GM18873 (cell line): ENCODE data around the gene PATJ.
A peak's percentile ranks its signal among the peaks of the same experiment; 100 is the strongest.
"Not testable (repeated sequence)": the region's sequence is repeated elsewhere in the genome, so short reads cannot be mapped to it uniquely, and the experiment has no call there.

ENCODE experiments used
- ATAC-seq: cut with Tn5 transposase; IDR thresholded peaks from one replicate; pipeline ENCODE4 v1.9.1; 2021; ENCODE audit warnings: mild to moderate bottlenecking, moderate library complexity, moderate number of reproducible peaks; ENCODE audit not compliant: unreplicated experiment, low FRiP score

The PATJ gene, protein sequence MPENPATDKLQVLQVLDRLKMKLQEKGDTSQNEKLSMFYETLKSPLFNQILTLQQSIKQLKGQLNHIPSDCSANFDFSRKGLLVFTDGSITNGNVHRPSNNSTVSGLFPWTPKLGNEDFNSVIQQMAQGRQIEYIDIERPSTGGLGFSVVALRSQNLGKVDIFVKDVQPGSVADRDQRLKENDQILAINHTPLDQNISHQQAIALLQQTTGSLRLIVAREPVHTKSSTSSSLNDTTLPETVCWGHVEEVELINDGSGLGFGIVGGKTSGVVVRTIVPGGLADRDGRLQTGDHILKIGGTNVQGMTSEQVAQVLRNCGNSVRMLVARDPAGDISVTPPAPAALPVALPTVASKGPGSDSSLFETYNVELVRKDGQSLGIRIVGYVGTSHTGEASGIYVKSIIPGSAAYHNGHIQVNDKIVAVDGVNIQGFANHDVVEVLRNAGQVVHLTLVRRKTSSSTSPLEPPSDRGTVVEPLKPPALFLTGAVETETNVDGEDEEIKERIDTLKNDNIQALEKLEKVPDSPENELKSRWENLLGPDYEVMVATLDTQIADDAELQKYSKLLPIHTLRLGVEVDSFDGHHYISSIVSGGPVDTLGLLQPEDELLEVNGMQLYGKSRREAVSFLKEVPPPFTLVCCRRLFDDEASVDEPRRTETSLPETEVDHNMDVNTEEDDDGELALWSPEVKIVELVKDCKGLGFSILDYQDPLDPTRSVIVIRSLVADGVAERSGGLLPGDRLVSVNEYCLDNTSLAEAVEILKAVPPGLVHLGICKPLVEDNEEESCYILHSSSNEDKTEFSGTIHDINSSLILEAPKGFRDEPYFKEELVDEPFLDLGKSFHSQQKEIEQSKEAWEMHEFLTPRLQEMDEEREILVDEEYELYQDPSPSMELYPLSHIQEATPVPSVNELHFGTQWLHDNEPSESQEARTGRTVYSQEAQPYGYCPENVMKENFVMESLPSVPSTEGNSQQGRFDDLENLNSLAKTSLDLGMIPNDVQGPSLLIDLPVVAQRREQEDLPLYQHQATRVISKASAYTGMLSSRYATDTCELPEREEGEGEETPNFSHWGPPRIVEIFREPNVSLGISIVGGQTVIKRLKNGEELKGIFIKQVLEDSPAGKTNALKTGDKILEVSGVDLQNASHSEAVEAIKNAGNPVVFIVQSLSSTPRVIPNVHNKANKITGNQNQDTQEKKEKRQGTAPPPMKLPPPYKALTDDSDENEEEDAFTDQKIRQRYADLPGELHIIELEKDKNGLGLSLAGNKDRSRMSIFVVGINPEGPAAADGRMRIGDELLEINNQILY (N-terminal part only)

DNA sequence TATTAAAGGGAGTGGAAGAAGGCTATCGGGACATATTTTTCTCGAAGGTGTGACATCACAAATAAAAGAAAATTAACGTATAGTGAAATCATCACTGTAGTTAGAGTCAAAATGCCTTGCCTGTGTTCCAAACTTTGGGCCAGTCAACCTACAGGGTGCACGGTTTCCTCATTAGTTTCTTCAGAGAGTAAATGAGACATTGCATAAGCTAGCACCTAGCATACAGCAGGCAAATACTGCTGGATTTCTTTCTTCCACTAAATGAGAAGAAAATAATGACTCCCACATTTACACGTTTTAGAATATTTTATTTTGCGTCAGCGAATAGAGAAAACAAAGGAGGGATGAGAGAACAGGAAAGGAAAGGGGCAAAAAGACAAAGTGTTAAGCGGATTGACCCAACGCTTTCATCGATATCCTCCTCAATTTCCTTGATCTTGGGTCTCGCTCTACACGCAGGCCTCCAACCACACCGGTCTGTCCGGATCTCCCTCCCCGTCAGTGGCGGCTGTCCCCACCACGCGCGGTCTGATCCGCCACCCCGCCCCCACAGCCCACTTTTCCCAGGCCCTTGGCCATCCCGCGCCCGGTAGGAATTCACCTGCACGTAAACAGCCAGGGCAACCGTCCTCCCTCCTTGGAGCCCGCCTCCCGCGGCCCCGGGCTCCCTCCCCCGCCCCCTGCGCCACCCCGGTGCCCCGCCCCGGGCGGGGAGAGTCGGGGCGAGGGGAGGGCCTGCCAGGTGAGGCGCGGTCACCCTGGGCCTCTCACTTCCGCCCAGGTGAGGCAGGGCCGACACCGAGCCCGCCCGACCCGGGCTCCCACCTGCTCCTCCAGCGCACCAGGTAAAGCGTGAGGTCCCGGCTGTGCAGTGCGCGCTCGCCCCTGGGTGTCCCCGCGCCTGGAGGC, at the start of gene PATJ:
Gene PATJ (plus strand): TSS at position 770 of the 909 bp plus-strand sequence. CDS start 20,413 bp downstream, outside the sequence.
- peak; percentile 59 for ATAC-seq

DNA sequence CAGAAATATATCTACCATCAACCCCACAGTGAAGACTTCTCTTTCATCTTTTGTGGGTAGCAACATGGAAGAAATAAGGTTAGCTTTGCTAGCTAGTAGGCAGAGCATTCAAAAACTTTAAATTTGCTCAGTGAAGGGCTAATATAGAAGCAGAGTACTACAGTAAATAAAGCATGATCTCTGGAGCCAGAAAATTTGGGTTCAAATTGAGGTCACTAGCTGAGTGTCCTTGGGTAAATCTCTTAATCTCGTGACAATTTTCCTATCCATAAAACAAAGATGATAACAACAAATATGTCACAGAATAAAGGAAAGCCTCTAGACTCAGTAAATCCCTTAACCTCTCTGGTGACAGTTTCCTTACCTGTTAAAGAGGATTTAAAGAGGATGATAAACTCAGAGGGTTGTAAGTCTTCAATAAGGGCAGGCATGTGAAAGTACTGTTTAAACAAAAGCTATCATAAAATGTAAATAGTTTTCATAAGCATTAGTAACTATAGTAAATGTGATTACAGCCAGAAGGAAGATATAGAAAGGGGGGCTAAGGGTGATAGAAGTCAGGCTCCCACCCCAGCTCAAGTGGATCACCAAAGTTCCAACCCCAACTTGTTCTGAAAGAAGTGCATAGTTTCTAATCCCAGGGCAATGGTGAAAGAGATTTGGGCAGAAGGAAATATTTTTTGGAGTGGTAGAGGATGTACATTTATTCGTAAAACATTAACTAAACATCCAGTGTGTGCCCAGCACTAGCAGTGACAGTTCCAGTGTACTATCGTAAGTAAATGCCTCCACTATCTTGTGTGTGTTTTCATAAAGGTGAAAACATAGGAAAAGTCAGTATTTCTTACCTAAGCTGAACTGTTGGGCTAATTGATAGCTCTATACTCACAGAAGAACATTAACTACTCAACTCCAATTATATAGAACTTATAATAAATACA, 42.1 kb upstream of the PATJ start:
- ATAC-seq = no peak

DNA sequence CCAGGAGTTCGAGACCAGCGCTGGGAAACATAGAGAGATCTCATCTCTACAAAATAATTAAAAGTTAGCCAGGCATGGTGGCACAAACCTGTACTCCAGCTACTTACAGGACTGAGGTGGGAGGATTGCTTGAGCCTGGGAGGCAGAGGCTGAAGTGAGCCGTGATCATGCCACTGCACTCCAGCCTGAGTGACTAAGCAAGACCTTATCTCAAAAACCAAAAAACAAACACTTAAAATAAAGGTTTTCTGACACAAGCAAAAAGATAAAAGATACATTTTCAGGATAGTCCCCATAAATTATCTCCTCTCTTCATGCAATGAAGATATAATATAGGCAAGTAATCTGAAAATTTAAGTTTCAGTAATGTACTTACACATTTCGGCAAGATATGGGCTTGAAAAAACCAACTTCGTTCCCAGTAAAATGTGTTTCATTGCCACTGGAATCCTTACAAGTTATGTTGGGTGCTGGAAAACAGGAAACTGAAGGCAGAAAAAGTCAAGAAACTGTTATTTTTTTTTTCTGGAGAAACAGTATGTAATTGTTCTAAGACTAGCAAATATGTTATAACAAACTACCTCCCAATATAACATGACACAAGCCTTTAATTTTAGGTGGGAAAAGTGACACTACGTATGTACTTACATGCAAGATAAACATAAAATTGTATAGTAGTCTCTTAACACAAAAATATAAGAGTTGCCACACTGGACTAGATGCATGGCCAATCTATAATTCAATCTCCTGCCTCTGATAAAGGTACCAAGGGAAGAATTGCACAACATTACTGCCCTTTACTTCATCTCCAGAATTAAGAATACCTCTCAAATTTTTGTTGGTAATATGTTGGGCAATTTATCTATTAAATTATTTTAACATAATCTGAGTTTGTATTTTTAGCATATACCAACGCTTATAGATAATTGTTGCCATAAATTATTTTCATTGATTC, 33.0 kb upstream of the PATJ start:
- no peak for ATAC-seq

DNA sequence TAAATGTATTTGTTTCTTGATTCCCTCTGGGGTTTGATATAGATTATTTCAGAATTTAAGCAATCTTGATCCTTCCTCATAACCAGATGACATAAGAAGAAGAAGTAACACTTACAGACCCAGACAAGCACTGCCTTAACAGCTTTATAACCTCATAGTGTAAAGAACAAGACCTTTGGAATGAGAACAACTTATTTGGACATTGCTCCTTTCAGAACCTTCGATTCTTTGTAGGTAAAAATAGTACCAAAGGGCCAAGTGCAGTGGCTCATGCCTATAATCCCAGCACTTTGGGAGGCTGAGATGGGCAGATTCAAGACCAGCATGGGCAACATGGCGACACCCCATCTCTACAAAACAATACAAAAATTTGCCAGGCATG, 32.4 kb upstream of the PATJ start:
- ATAC-seq = no peak

DNA sequence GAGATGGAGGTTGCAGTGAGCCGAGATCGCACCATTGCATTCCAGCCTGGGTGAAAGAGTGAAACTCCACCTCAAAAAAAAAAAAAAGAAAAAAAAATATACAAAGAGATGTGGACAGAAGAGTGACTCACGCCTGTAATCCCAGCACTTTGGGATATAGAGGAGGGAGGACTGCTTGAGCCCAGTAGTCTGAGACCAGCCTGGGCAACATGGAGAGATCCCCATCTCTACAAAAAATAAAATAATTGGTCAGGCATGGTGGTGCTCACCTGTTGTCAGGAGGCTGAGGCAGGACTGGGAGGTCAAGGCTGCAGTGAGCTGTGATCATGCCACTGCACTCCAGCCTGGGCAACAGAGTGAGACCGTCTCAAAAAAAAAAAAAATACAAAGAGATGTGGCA, 31.0 kb upstream of the PATJ start:
- not testable (repeated sequence) for ATAC-seq

DNA sequence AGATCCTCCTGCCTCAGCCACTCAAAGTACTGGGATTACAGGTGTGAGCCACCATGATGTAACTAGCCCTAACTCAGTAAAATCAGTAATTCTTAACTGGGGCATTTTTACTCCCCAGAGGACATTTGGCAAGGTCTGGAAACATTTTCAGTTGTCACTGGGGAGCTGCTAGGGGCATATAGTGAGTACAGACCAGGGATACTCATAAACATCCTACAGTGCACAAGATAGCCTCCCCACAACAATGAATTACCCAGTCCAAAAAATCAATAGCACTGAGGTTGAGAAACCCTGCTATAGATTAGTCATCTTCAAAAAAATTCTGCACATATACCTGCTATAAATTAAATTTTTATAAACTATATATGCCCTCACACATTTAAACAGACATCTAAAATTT, 30.3 kb upstream of the PATJ start:
- no peak for ATAC-seq

DNA sequence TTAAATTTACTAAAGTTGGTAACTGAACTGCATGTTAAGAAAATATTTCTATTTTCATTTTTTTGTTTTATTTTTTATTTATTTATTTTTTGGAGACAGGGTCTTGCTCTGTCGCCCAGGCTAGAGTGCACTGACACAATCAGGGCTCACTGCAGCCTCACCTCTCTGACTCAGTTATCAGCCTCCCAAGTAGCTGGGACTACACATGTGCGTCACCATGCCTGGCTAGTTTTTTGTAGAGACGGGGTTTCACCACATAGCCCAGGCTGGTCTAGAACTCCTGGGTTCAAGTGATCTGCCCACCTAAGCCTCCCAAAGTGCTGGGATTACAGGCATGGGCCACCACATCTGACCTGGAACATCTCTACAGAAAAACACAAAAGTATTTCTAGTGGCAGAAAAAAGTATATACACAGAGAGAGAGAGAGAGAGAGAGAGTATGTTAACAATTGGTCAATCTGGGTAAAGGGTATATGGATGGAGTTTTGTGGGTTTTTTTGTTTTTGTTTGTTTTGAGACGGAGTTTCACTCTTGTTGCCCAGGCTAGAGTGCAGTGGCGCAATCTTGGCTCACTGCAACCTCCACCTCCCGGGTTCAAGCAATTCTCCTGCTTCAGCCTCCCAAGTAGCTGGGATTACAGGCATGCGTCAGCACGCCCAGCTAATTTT, 23.1 kb upstream of the PATJ start:
- ATAC-seq = not testable (repeated sequence)

DNA sequence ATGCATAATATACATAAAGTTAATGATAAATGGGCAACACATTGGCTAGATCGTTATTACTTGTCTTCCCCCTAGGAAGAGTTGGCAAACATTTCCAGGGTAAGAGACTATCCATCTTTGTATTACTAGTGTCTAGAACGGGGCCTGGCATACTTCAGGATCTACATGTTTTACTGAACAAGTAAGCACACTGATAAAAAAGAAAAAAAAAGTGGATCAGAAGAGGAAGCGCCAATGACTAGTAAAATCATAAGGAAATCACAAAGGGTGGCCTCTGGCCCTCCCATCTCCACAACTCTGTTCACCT, 17.8 kb upstream of the PATJ start:
- ATAC-seq = no peak

DNA sequence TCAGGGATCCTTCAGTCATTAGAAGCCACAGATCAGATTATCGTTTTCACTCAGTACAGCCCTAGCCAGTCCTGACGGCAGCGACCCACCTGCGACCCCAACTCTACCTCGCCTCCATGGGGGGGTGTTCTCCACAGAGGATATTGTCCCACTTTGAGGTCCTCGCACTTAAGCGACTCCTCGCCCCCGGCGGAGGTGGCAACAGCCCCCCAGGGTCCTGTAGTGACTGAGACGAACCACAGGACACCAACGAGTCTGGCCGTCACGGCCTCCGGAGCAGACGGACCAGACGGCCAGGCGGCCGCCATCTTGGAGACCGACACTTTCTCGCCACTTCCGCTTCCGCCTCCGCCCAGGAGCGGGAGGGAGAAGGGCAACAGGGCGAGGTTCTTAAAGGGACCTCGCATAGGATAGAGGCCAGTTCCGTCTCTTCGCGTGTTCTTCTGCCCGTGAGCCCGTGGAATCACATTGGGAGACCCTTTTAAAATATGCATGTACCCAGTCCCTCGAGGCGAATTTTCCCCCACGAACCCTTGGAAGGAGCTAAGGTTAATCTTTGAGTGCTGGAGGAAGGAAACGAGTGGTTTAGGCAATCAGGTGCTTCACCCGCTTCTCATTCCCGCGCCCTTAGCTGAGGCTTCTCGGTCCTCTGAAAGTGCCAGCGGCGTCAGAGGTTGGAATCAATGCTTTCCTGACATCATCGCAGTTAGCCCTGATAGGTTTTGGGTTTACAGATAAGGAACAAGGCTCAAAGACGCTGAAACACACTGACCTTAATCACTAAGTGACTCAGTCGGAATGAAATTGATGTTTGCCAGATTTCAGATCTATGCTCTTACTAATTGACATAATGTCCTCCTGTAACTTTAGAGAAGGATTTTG, 17.2 kb upstream of the PATJ start, which contains the start of gene TM2D1:
Gene TM2D1 (minus strand): TSS at position 329 of the 882 bp plus-strand sequence. CDS start 21 bp downstream, at position 308.
- ATAC-seq = peak; percentile 94

DNA sequence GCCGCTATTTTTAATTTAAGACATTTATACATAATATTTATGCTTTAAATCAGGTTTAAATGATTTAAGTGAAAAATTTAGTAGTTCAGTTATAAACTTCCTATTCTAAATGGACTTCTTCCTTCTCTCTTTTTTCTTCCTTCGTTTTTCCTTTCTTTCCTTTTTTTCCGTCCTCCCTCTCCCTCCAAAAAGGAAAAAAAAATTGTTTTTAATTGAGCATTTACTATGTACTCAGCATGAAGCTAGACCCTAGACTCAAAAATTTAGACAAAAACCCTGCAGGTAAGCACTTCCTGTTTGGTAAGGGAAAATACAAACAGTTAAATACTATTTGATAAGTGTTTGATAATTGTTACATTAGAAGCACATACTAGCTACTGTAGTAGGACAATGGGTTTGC, 14.7 kb upstream of the PATJ start:
- ATAC-seq = no peak

DNA sequence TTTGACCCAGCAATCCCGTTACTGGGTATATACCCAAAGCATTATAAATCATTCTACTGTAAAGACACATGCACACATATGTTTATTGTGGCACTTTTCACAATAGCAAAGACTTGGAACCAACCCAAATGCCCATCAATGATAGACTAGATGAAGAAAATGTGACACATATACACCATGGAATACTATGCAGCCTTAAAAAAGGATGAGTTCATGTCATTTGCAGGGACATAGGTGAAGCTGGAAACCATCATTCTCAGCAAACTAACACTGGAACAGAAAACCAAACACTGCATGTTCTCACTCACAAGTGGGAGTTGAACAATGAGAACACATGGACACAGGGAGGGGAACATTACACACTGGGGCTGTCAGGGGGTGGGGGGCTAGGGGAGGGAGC, 11.6 kb upstream of the PATJ start:
- not testable (repeated sequence) for ATAC-seq

DNA sequence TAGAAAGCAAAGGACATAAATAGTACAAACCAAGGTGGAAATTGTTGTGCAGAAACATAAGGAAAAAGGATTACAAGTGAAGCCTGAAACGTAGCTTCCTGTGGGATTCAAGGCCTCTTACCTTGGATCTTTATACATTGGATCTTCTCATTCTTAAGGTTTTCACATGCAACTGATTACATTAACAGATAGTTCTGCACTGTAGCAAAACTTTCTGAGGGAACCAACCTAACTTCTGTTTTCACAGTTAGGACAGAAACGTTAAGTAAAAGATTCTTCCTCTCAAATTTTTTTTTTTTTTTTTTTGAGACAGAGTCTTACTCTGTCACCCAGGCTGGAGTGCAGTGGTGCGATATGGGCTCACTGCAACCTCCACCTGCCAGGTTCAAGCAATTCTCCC, 9.6 kb upstream of the PATJ start:
- no peak for ATAC-seq

DNA sequence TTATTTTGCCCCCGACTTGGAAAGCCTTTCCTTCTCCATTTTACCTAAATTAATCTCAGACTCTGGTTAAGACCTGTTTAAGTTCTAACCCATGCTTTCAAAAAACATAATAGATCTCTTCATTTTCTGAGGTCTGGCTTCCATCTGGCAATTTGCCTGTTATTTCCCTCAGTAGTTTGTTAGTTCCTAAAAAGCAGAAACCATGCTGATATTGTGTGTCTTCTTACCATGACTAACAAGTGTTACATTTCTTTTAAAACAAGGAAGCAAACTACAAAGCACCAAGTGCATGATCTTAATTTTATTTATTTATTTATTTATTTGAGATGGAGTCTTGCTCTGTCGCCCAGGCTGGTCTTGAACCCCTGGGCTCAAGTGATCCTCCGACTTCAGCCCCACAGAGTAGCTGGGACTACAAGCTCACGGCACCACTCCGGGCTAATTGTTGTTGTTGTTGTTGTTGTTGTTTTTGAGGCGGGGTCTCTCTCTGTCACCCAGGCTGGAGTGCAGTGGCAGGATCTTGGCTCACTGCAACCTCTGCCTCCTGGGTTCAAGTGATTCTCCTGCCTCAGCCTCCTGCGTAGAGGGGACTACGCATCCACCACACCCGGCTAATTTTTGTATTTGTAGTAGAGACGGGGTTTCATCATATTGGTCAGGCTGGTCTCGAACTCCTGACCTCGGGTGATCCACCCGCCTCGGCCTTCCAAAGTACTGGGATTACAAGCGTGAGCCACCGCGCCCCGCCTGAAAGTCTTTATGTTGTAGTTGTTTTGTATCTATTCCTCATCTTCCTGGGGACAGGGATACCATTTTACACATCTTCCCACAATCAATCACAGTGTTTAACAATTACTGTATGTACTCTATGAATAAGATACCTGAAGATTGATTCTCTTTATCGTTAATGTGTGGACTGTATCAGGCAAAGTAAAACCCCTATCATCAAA, 1.3 kb upstream of the PATJ start:
- ATAC-seq = no peak

DNA sequence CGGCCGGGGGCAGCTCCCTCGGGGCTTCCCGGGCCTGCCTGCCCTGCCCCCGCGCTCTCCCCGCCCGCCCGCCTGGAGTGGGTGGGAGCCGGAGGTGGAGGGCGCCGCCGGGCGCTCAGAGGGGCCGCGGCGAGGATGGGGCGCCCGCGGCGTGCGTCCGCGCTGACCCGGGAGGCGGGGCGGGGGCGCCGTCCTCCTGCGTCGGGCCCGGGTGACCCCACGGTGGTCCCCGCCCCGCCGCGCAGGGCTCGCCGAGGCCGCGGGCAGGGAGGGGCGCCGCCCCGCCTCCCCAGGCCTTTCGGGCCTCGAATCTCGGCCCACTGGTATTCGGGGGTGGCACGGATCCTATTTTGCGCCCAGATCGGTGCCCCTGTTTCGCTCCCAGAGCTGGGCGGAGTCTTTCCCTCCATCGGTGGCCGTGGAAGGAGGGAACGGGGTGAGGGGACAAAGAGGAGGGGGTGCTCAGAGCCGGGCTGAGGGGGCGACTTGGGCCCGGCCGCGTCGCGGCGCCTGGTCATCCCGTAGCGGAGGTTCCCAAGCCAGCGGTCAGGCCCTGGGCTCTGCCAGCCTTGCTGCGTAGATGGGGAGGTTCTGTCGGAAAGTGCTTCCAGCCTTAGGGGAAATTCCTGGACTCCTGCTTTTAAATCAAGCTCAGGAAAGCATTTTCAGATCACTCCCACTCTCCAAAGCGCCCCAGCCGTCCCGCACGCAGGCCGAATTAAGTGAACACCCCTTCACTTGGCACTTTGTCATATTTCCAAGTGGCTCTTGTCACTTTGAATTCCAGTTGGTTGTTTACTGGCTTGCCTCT, 545 bp downstream of the PATJ start:
- ATAC-seq = peak; percentile 31
